GM12874 (cell line): ENCODE data around the gene PROZ.
A peak's percentile ranks its signal among the peaks of the same experiment; 100 is the strongest.

ENCODE experiments used
- TF ChIP-seq, protein P1 (sequence below): IDR thresholded peaks from 2 replicates; pipeline ENCODE4 v1.5.1; 2011; ENCODE audit warnings: low read depth, mild to moderate bottlenecking, control low read depth, low read length, moderate library complexity; ENCODE audit not compliant: insufficient read depth

The PROZ gene

DNA sequence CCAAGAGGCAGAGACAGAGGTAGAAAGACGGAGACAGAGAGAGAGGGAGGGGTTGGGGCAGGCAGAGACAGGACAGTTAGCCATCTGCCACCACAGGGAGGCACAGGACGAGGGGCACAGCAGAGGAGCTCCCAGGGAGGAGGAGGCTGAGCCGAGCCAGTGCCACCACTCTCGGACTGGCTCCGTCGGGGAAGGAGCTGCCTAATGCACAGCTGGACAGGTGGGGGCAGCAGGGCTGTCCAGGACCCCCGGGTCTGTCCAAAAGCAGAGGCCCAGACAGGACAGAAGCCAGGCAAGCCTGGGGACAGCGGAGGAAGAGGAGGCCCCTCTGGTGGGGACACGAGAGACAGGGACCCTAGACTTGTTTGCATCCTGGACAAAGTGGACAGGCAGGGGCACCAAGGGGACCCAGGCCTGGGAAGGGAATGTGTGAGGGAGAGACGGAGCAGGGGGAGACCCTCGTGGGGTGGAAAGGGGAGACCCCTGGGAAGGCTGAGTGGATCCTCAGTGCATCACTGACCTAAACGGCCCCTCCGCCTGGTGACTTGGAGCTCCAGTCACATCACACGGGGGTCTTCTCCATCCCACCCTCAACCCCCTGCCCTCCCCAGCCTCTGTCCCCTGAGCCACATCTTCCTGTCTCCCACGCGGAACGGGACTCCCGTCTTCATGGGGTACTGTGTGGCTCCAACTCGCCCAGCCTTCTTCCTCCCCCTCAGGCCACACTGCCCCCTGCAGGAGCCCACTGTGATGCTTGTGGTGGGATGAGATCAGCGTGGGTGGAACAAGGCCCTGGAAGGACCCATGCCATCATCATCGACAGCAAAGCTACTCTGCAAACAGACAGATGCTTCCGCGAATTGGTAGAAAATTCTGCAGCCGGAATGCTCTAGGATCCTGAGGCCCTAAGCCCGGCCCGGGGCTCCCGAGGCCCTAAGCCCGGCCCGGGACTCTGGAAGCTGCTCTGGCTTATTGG lies 34.9 kb upstream of the PROZ start:
- TF ChIP-seq, protein P1, sequence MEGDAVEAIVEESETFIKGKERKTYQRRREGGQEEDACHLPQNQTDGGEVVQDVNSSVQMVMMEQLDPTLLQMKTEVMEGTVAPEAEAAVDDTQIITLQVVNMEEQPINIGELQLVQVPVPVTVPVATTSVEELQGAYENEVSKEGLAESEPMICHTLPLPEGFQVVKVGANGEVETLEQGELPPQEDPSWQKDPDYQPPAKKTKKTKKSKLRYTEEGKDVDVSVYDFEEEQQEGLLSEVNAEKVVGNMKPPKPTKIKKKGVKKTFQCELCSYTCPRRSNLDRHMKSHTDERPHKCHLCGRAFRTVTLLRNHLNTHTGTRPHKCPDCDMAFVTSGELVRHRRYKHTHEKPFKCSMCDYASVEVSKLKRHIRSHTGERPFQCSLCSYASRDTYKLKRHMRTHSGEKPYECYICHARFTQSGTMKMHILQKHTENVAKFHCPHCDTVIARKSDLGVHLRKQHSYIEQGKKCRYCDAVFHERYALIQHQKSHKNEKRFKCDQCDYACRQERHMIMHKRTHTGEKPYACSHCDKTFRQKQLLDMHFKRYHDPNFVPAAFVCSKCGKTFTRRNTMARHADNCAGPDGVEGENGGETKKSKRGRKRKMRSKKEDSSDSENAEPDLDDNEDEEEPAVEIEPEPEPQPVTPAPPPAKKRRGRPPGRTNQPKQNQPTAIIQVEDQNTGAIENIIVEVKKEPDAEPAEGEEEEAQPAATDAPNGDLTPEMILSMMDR = peak; percentile 29; the same call in 1 of the 2 replicates

- TF ChIP-seq, protein P1 = no peak
Measured at GRCh38 chr13:113124211-113124970, 34.1 kb upstream of the PROZ start.

GRCh38 chr13:113125506-113126264 lies 32.8 kb upstream of the PROZ start:
- TF ChIP-seq, protein P1 = no peak

DNA sequence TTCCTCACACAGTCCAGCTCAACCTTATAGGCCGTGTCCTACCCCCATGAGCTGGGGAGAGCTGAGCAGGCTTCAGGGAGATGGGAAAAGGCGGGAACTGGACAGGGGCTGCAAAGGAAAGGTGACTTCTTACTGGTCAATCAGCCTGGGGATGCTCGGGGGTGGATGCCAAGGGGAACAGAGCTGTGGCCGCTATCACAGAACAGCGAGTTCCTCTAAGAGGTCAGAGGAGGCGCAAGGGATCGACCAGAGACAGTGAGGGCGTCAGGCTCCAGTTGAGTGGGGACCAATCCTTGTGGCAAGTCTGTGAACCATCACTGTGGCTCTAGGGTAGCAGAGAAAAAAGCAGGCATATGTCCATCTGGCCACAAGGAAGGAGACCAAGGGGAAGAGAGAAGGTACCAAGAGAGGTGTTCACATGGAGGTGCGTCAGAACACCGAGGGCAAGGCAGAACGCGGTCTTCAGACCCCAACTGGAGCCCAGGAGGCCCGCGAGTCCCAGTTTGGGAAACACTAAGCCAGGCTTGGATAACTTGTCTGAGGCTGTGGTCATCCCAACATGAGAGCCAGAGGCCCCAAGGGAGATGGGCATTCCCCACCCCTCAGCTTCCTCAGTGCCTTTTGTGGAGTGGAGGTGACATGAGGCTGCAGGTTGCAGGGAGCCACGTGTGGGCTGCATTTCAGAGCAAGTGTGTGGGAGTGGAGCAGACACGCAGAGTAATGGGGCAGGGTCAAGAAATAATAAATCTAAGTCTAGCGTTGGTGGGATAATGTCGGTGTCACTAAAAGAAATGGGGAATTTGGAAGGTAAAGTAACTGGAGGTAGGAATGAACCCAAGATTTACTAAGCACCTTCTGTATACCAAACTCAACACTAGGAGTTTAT lies 31.9 kb upstream of the PROZ start:
- TF ChIP-seq, protein P1 = no peak

DNA sequence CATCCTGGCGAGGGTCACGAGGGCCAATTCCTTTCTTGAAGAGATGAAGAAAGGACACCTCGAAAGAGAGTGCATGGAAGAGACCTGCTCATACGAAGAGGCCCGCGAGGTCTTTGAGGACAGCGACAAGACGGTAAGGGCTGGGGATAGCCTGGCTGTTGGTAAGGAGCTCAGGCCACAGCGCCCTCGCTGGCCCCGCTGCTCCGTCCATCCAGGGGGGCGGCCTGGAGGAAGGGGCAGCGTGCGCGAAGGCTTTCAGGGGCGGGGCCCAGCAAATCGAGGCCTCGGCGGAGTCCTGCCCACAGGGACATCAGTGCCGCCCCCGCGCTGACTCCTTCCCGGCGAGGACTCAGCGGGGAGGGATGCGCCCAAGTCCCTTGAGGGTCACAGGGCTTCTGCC lies 29.0 kb upstream of the PROZ start:
- TF ChIP-seq, protein P1 = no peak

DNA sequence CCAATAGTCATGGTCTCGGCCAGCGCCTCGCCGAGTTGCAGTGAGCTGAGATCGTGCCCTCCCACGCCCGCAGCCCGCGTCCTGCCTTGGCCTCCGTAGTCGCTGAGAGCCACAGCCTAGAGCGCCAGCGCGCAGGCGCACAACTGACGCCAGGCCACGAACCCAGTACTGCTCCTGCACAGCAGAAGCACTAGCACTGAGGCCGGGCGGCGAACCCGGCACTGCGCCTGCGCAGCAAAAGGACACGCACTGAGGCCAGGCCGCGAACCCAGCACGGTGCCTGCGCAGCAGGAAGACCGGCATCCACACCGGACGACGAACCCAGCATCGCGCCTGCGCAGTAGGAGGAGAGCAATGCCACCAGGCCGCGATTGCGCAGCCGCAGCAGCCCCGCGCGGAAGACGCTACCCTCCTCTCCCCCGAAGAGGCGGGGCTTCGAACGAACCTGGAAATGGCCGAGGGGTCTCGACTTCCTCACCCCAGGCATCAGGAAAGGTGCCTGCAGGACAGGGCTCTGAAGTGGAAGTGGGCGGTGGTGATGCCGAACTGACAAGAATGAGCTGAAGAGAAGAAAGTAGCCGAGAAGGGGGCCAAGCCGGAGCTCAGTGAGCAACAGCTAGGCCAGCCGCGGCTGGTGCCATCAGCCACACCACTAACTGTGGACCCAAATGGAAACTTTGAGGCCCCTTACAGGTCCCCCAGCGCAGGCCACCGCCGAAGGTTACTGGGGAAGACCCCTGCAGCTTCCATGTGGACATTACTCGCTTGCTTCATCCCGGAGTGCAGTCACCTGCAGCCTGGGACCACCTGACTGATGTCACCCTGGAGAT lies 28.3 kb upstream of the PROZ start:
- TF ChIP-seq, protein P1 = no peak
